ENCODE results near the gene MAP3K4.

The MAP3K4 gene

DNA sequence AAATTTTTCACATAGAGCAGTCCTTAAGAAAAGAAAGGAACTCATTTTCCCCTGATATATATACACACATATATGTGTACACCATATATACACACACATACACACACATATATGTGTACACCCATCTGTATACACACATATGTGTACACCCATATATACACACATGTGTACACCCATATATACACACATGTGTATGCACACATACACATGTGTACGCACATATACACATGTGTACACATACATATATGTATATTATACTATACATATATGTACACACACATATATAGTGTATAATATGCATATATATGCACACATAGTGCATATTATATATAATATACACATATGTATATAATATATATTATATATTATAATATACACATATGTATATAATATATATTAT, 9.1 kb downstream of the MAP3K4 start:
- TF ChIP-seq ESRRG (CRISPR knock-in tag; IDR thresholded peaks at IDR 0.05) (no peak), PPARA (CRISPR knock-in tag; IDR thresholded peaks at IDR 0.05; ENCODE audit: borderline replicate concordance) (no peak), OSR1 (CRISPR knock-in tag; IDR thresholded peaks at IDR 0.05) (no peak), CSDC2 (CRISPR knock-in tag; IDR thresholded peaks at IDR 0.05) (no peak), ZNF8 (CRISPR knock-in tag; IDR thresholded peaks at IDR 0.05) (no peak), ZFP30 (CRISPR knock-in tag; IDR thresholded peaks at IDR 0.05) (no peak), ARNTL (CRISPR knock-in tag; IDR thresholded peaks at IDR 0.05; ENCODE audit: borderline replicate concordance, low read depth) (no peak), PATZ1 (CRISPR knock-in tag; IDR thresholded peaks at IDR 0.05; ENCODE audit: borderline replicate concordance) (no peak), TOX (CRISPR knock-in tag; IDR thresholded peaks at IDR 0.05; ENCODE audit: borderline replicate concordance) (no peak), ISL1 (CRISPR knock-in tag; IDR thresholded peaks at IDR 0.05) (no peak), ZC3H10 (CRISPR knock-in tag; IDR thresholded peaks at IDR 0.05) (no peak), ZNF565 (CRISPR knock-in tag; conservative IDR thresholded peaks at IDR 0.05; ENCODE audit: low read depth) (no peak), BACH2 (CRISPR knock-in tag; IDR thresholded peaks at IDR 0.05; ENCODE audit: borderline replicate concordance) (no peak), GLIS3 (CRISPR knock-in tag; IDR thresholded peaks at IDR 0.05) (no peak)
- TF ChIP-seq, protein P1, sequence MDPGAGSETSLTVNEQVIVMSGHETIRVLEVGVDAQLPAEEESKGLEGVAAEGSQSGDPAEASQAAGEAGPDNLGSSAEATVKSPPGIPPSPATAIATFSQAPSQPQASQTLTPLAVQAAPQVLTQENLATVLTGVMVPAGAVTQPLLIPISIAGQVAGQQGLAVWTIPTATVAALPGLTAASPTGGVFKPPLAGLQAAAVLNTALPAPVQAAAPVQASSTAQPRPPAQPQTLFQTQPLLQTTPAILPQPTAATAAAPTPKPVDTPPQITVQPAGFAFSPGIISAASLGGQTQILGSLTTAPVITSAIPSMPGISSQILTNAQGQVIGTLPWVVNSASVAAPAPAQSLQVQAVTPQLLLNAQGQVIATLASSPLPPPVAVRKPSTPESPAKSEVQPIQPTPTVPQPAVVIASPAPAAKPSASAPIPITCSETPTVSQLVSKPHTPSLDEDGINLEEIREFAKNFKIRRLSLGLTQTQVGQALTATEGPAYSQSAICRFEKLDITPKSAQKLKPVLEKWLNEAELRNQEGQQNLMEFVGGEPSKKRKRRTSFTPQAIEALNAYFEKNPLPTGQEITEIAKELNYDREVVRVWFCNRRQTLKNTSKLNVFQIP (CRISPR knock-in tag; IDR thresholded peaks at IDR 0.05; ENCODE audit: borderline replicate concordance, low read depth), result no peak
- TF ChIP-seq, protein P2, sequence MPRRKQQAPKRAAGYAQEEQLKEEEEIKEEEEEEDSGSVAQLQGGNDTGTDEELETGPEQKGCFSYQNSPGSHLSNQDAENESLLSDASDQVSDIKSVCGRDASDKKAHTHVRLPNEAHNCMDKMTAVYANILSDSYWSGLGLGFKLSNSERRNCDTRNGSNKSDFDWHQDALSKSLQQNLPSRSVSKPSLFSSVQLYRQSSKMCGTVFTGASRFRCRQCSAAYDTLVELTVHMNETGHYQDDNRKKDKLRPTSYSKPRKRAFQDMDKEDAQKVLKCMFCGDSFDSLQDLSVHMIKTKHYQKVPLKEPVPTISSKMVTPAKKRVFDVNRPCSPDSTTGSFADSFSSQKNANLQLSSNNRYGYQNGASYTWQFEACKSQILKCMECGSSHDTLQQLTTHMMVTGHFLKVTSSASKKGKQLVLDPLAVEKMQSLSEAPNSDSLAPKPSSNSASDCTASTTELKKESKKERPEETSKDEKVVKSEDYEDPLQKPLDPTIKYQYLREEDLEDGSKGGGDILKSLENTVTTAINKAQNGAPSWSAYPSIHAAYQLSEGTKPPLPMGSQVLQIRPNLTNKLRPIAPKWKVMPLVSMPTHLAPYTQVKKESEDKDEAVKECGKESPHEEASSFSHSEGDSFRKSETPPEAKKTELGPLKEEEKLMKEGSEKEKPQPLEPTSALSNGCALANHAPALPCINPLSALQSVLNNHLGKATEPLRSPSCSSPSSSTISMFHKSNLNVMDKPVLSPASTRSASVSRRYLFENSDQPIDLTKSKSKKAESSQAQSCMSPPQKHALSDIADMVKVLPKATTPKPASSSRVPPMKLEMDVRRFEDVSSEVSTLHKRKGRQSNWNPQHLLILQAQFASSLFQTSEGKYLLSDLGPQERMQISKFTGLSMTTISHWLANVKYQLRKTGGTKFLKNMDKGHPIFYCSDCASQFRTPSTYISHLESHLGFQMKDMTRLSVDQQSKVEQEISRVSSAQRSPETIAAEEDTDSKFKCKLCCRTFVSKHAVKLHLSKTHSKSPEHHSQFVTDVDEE (CRISPR knock-in tag; IDR thresholded peaks at IDR 0.05), result no peak
- ATAC-seq, result no peak

DNA sequence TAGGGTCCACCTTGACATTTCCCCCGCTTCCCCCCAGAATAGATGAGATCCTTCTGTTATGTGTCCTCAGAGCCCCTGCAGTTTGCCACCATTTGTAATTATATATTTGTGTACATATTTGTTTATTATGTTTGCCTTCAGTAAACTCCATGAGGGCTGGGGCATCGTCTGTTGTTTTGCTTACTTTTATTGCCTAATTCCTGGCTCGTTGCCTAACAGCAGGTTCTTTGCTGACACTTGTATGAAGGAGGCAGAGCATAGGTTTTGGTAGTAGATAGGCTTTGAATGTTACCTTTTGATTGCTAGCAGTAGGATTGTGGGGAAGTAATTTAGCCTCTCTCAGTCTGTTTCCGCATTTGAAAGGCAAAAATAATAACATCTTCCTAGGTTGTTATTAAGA, 9.9 kb downstream of the MAP3K4 start:
- no peak for TF ChIP-seq ZNF70 (CRISPR knock-in tag; IDR thresholded peaks at IDR 0.05)
- no peak for TF ChIP-seq SNAI2 (CRISPR knock-in tag; IDR thresholded peaks at IDR 0.05)
- no peak for TF ChIP-seq ZFP3 (CRISPR knock-in tag; IDR thresholded peaks at IDR 0.05)
- TF ChIP-seq ARNTL (CRISPR knock-in tag; IDR thresholded peaks at IDR 0.05; ENCODE audit: borderline replicate concordance, low read depth), result no peak
- no peak for ATAC-seq

GRCh38 chr6:161003336-161003735, 11.8 kb downstream of the MAP3K4 start:
- no peak for ATAC-seq

DNA sequence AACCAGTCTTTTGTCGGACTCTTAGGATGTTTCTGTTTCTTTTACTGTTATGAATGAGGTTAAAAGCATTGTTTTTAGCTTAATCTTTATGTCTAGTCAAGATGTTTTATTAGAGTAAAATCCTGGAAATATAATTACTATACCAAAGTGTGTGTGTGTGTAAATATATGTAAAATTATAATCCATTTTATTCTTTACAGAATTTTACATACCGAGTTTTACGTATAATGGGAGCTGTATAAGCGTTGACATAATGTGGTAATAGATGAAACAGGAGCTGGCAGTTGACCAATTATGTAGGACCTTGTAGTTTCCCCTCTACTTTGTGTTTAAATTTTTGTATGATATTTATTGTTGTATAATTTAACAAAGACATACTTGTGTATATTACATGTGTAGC, 16.7 kb downstream of the MAP3K4 start:
- no peak for TF ChIP-seq PATZ1 (CRISPR knock-in tag; IDR thresholded peaks at IDR 0.05; ENCODE audit: borderline replicate concordance)
- TF ChIP-seq ZNF565 (CRISPR knock-in tag; conservative IDR thresholded peaks at IDR 0.05; ENCODE audit: low read depth), result no peak
- no peak for TF ChIP-seq ESRRG (CRISPR knock-in tag; IDR thresholded peaks at IDR 0.05)
- no peak for TF ChIP-seq OSR1 (CRISPR knock-in tag; IDR thresholded peaks at IDR 0.05)
- TF ChIP-seq, protein P1 (CRISPR knock-in tag; IDR thresholded peaks at IDR 0.05; ENCODE audit: borderline replicate concordance, low read depth), result no peak
- TF ChIP-seq RARB (CRISPR knock-in tag; IDR thresholded peaks at IDR 0.05), result no peak
- TF ChIP-seq CREB5 (CRISPR knock-in tag; IDR thresholded peaks at IDR 0.05; ENCODE audit: low read depth), result no peak
- no peak for TF ChIP-seq ZC3H10 (CRISPR knock-in tag; IDR thresholded peaks at IDR 0.05)
- TF ChIP-seq, protein P2 (CRISPR knock-in tag; IDR thresholded peaks at IDR 0.05), result no peak
- TF ChIP-seq GLIS3 (CRISPR knock-in tag; IDR thresholded peaks at IDR 0.05), result no peak
- TF ChIP-seq ZFP30 (CRISPR knock-in tag; IDR thresholded peaks at IDR 0.05), result no peak
- no peak for TF ChIP-seq ARNTL (CRISPR knock-in tag; IDR thresholded peaks at IDR 0.05; ENCODE audit: borderline replicate concordance, low read depth)
- no peak for TF ChIP-seq ZNF70 (CRISPR knock-in tag; IDR thresholded peaks at IDR 0.05)
- TF ChIP-seq ZNF8 (CRISPR knock-in tag; IDR thresholded peaks at IDR 0.05), result no peak
- ATAC-seq, result no peak

More at GRCh38 chr6:161003336-161003735, 11.8 kb downstream of the MAP3K4 start:
- TF ChIP-seq ZFP3 (CRISPR knock-in tag; IDR thresholded peaks at IDR 0.05), result no peak
